Stomach (tissue), 4 donors: ENCODE data around the gene RAC3.

Experiments
- POLR2A ChIP-seq, 4 donors: fragments of 450-650 bp; IDR thresholded peaks; one replicate each; pipeline ENCODE4 v1.6.1; 2016; ENCODE audit warnings: antibody characterized with exemption in 4 of 4, control low read depth in 2 of 4, mild to moderate bottlenecking in 1 of 4, moderate library complexity in 1 of 4
- POLR2AphosphoS5 ChIP-seq, 3 donors: sonication (generic); formaldehyde crosslinking; IDR thresholded peaks; one replicate each; pipeline ENCODE4 v1.6.1; 2016; ENCODE audit warnings: antibody characterized with exemption in 3 of 3
- TF ChIP-seq, protein P1 (sequence below), 7 experiments: fragments of 450-650 bp in 4 of 7; fragments of 200-600 bp in 3 of 7; sonication (generic) in 3 of 7; IDR thresholded peaks; one replicate each; pipeline ENCODE4 v1.5.1; 2016 to 2019; ENCODE audit warnings: antibody characterized with exemption in 7 of 7, control low read depth in 2 of 7, mild to moderate bottlenecking in 1 of 7

DNA sequence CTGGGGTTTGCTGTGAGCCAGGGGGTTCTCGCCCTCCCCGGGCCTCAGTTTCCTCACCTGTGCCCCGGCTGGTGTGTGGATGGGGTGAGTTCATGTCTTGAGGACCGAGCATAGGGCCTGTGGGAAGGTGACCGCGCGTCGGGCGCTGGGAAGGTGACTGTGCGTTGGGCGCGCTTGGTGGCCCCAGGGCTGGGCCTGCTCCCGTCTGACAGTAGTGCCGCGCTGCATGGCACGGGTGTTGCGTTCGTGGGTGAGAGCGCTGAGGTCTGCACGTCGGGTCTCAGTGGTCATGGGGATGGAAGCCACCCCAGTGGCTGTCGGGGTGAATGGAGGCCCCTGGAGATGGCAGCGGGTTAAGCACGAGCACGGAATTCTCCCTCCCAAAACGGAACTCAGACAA, 44.9 kb upstream of the RAC3 start:
- TF ChIP-seq POLR2AphosphoS5 (IDR thresholded peaks at IDR 0.05) (no peak), POLR2A (IDR thresholded peaks at IDR 0.05) (no peak)
- TF ChIP-seq, protein P1, sequence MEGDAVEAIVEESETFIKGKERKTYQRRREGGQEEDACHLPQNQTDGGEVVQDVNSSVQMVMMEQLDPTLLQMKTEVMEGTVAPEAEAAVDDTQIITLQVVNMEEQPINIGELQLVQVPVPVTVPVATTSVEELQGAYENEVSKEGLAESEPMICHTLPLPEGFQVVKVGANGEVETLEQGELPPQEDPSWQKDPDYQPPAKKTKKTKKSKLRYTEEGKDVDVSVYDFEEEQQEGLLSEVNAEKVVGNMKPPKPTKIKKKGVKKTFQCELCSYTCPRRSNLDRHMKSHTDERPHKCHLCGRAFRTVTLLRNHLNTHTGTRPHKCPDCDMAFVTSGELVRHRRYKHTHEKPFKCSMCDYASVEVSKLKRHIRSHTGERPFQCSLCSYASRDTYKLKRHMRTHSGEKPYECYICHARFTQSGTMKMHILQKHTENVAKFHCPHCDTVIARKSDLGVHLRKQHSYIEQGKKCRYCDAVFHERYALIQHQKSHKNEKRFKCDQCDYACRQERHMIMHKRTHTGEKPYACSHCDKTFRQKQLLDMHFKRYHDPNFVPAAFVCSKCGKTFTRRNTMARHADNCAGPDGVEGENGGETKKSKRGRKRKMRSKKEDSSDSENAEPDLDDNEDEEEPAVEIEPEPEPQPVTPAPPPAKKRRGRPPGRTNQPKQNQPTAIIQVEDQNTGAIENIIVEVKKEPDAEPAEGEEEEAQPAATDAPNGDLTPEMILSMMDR (IDR thresholded peaks at IDR 0.05): no peak
